GM12864 (cell line): Measurements from ENCODE around the gene FAM227B.

Experiments used
- DNase-seq: peaks from one replicate; pipeline ENCODE4 v3.0.0-alpha.2; 2011; ENCODE audit warnings: low read depth
- H3K4me3 ChIP-seq: 2 replicates; pipeline ENCODE4 v1.5.1; 2011; ENCODE audit warnings: mild to moderate bottlenecking, low read depth, low read length, control low read depth
- TF ChIP-seq, protein P1 (sequence below): IDR thresholded peaks from 2 replicates; pipeline ENCODE4 v1.5.1; 2011; ENCODE audit warnings: low read depth, mild to moderate bottlenecking, moderate library complexity, low read length, control low read depth, inconsistent platforms; ENCODE audit errors: missing control alignments

Gene FAM227B

DNA sequence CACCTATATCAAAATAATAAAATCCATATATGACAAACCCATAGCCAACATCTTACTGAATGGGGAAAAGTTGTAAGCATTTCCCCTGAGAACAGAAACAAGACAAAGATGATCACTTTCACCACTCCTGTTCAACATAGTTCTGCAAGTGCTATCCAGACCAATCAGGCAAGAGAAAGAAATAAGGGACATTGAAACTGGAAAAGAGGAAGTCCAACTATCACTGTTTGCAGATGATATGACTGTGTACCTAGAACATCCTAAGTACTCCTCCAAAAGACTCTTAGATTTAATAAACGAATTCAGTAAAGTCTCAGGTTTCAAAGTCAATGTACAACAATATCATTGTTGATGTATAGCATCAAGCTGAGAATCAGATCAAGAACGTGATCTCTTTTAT is 233.1 kb downstream of the FAM227B start:
- no peak for DNase-seq
- no peak overlapping the region for H3K4me3 ChIP-seq
- TF ChIP-seq, protein P1, sequence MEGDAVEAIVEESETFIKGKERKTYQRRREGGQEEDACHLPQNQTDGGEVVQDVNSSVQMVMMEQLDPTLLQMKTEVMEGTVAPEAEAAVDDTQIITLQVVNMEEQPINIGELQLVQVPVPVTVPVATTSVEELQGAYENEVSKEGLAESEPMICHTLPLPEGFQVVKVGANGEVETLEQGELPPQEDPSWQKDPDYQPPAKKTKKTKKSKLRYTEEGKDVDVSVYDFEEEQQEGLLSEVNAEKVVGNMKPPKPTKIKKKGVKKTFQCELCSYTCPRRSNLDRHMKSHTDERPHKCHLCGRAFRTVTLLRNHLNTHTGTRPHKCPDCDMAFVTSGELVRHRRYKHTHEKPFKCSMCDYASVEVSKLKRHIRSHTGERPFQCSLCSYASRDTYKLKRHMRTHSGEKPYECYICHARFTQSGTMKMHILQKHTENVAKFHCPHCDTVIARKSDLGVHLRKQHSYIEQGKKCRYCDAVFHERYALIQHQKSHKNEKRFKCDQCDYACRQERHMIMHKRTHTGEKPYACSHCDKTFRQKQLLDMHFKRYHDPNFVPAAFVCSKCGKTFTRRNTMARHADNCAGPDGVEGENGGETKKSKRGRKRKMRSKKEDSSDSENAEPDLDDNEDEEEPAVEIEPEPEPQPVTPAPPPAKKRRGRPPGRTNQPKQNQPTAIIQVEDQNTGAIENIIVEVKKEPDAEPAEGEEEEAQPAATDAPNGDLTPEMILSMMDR: no peak

DNA sequence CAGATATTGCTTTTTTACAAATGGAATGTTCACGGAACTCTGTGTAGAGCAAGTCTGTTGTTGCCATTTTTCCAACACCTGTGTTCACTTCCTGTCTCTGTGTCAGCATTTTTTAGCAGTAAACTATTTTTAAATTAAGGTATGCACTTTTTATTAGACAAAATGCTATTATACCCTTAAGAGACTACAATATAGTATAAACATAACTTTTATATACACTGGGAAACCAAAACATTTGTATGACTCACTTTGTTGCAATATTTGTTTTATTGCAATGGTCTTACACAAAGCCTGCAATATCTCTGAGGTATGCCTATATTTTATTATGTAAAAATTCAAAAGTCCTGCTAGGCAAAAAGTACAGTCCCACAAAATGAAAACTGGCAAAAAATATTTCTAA is 237.4 kb downstream of the FAM227B start:
- DNase-seq: no peak
- no peak overlapping the region for H3K4me3 ChIP-seq
- TF ChIP-seq, protein P1: no peak

DNA sequence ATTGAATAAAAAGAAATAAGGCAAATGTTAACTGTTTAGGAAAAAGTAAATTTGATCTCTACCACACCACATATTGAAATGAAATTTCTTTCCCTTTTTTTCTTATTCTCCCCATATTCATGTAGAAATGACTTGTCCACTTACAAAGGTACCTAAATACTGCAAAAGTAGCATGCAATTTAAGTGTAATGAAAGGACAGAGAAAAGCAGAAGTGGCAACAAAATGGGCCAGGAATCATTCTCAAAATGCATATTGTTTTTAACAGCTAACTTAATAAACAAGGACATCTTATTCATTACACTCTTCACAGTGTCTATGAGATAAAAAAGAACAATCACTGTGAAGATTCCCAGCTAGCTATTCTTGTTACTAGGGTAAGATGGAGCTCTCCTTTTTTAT is 238.2 kb downstream of the FAM227B start:
- TF ChIP-seq, protein P1: no peak
- no peak overlapping the region for H3K4me3 ChIP-seq

DNA sequence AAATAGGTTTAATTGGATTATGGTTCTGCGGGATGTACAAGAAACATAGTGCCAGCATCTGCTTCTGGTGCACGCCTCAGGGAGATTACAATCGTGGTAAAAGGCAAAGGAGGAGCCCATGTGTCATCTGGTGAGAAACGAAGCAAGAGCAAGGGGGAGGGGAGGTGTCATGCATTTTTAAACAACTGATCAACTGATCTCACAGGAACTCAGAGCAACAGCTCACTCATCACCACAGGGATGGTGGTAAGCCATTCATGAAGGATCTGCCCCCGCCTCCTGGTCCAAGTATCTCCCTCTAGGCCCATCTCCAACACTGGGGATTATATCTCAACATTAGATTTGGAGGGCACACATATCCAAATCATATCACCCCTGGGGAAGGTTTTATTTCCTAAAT is 239.7 kb downstream of the FAM227B start:
- no peak for DNase-seq
- H3K4me3 ChIP-seq: no peak overlapping the region
- TF ChIP-seq, protein P1: no peak

More for the DNA sequence above, 238.2 kb downstream of the FAM227B start:
- no peak for DNase-seq

DNA sequence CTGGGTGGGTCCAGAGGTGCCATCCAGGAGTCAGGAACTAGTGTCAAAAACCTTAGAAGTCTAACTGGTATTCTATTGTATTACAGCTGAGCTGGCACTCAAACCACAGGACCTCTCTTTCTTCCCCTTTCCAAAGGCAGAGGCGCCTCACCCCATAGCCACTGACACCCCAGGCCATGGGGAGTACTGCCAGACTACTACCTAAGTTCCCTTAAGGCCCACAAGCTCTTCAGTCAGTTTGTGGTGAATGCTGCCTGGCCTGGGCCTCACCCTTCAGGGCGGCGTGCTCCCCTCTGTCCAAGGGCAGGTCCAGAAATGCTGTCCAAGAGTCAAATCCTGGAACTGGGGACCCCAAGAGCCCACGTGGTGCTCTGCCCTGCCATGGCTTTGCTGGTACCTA is 240.6 kb downstream of the FAM227B start:
- no peak for DNase-seq
- H3K4me3 ChIP-seq: no peak overlapping the region
- TF ChIP-seq, protein P1: no peak

DNA sequence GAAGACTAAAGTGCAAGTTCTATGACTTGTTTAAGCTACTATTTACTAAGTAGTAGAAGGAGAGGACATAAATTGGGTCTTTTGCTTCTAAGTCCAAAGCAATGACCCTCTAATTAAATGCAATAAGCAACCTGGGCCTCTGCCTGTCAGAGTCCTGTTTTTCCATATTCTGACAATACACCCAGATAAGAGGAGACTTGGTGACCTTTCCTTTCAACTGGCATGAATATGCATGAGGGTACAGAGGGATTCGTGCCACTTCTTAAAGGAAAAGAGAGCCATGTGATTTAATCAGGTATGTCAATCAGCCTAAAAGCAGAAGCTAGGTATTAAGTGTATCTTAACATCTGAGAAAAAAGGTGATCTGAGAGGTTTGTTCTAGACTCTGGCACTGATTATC is 248.3 kb downstream of the FAM227B start:
- no peak overlapping the region for H3K4me3 ChIP-seq
- DNase-seq: no peak
- TF ChIP-seq, protein P1: no peak

DNA sequence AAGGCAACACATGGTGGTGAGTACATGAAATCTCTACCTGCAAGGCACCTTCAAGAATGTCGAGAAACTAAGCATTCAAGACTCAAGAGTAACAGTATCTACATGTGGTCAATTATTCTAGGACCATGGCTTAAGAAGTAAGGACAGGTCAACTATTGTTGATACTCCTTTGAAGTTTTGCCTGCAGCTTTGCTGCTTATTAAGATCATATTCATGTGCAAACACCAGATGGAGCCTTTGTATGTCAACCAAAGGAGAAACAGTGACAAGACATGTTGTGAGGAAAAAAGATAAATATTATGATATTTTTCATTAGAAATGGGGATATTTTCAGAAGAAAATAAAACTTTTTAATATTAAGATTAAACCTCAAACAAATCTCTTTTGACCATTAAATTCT is 249.8 kb downstream of the FAM227B start:
- TF ChIP-seq, protein P1: no peak
- DNase-seq: no peak
- no peak overlapping the region for H3K4me3 ChIP-seq
